Posterior cingulate gyrus (tissue), 11 donors: ENCODE measurements around the gene ZFP92.
A peak's percentile ranks its signal among the peaks of the same experiment; 100 is the strongest.

Source experiments
- DNase-seq, 10 donors: peaks; one replicate each; pipeline versions ENCODE4 v3.0.0 to v3.0.0-alpha.2; 2020 to 2021; ENCODE audit warnings: mixed read lengths in 3 of 10
- intact Hi-C: fragments of 100-400 bp; cut with DNase I; formaldehyde crosslinking; loops from one replicate; pipeline ENCODE4 v1.15.1; 2023

The ZFP92 gene

GRCh38 chrX:153406903-153407302, 4.4 kb upstream of the ZFP92 start:
- DNase-seq: peak in 1 of 10 donors; percentile 49
- intact Hi-C loops: no loop called here

GRCh38 chrX:153407736-153408135, 3.5 kb upstream of the ZFP92 start:
- DNase-seq: peak in 1 of 10 donors; percentile 38
- intact Hi-C loops: no loop called here

- DNase-seq: peak in 2 of 10 donors; percentile 21 to 46
- intact Hi-C loops: no loop called here
These were observed 3.0 kb upstream of the ZFP92 start for GRCh38 chrX:153408221-153408721.

- intact Hi-C loops: no loop called here
- peak in 1 of 10 donors; percentile 83 for DNase-seq
These were observed 2.4 kb upstream of the ZFP92 start for GRCh38 chrX:153408871-153409351.

GRCh38 chrX:153409414-153410101, 1.7 kb upstream of the ZFP92 start:
- DNase-seq: peak in 2 of 10 donors; percentile 40 to 76
- intact Hi-C loops: no loop called here

GRCh38 chrX:153410373-153410772, 899 bp upstream of the ZFP92 start:
- intact Hi-C loops: no loop called here
- DNase-seq: peak in 2 of 10 donors; percentile 27 to 43

- intact Hi-C loops: no loop called here
- no peak for DNase-seq
These were observed 401 bp upstream of the ZFP92 start for GRCh38 chrX:153410888-153411254.

GRCh38 chrX:153411988-153412574, 809 bp downstream of the ZFP92 start:
- DNase-seq: peak in 1 of 10 donors; percentile 81
- intact Hi-C loops: no loop called here

GRCh38 chrX:153412746-153413720, 1.8 kb downstream of the ZFP92 start:
- no peak for DNase-seq
- intact Hi-C loops: no loop called here

- DNase-seq: no peak
- intact Hi-C loops: no loop called here
These were observed 2.5 kb downstream of the ZFP92 start for GRCh38 chrX:153413731-153414130.

- intact Hi-C loops: no loop called here
- DNase-seq: no peak
These were observed 3.7 kb downstream of the ZFP92 start for GRCh38 chrX:153414856-153415510.

- intact Hi-C loops: no loop called here
- peak in 1 of 10 donors; percentile 23 for DNase-seq
These were observed 5.6 kb downstream of the ZFP92 start for GRCh38 chrX:153416781-153417450.

GRCh38 chrX:153417637-153418036, 6.4 kb downstream of the ZFP92 start:
- intact Hi-C loops: no loop called here
- no peak for DNase-seq

- DNase-seq: no peak
- intact Hi-C loops: no loop called here
These were observed 9.8 kb downstream of the ZFP92 start for GRCh38 chrX:153420851-153421599.

GRCh38 chrX:153421856-153422255, 10.6 kb downstream of the ZFP92 start:
- no peak for DNase-seq
- intact Hi-C loops: no loop called here

- intact Hi-C loops: no loop called here
- peak in 1 of 10 donors; percentile 84 for DNase-seq
These were observed 12.4 kb downstream of the ZFP92 start for GRCh38 chrX:153423652-153424051.

GRCh38 chrX:153426204-153426603, 14.9 kb downstream of the ZFP92 start:
- no peak for DNase-seq
- intact Hi-C loops: no loop called here

GRCh38 chrX:153430796-153431195, 19.5 kb downstream of the ZFP92 start:
- intact Hi-C loops: no loop called here
- no peak for DNase-seq

GRCh38 chrX:153433161-153433680, 21.9 kb downstream of the ZFP92 start:
- peak in 1 of 10 donors; percentile 73 for DNase-seq
- intact Hi-C loops: no loop called here
